Endometrial microvascular endothelial cells (primary cell): ENCODE data around the gene HSBP1L1. TPM values are rescaled to one million over a fixed set of nuclear protein-coding genes. Genes with fewer than 3 reads are reported as not detected.

Source experiments
- in situ Hi-C: cut with HindIII; loops from 2 replicates; pipeline ENCODE4 v1.10.0; 2017; ENCODE audit warnings: low sequenced_read_pairs, low pct_unique_long_range_greater_than_20kb; ENCODE audit errors: inconsistent ontology term
- total RNA-seq: library from RNA; depleted of rRNA; stranded (reverse); fragments of >200 nt; gene quantifications from one replicate; pipeline ENCODE4 v1.2.3, GENCODE V29; 2015; ENCODE audit errors: inconsistent ontology term

The HSBP1L1 gene
- total RNA-seq, 1 donor from 2014 or later: 1.2 TPM

DNA sequence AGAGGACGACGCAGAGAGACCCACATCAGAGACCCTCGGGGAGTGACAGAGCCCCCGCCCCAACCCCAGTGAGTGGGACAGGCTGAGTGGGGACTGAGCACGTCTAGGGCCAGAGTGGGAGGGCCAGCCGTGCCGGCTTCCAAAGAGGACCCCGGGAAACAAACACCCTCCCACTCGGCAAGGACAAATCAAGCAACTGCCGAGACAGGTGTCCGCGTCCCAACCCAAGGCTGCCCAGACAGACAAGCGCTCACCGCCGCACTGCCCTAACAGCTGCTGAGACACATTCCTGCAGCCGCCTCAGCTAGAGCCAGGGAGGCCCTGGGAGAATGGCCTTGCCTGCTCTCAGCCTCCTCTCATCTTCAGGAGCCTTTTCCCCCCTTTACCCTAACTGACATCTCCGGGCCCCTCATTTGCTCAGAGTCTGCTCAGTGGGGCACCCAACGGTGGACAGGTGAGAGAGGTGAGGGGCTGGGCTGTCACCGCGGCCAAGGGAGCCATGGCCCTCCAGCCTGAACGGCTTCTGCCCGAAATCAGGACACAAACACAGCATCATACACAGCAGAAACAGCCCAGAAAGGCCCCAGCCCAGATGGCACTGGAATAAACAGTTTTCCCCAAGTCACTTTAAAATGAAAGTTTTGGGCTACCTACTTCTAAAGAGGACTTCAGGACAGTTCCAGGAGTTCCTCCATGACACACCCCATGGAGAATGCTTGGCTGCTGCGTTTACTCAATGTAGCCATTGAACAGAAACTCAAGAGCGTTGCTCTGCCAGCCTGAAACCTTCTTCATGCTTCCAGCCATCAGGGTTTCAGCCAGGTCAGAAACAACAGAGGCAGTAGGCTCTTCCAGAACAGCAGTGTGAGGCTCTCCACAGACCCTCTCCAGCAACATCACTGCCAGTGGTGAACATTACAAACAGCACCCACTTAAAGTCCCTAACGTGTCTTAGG is 36.6 kb upstream of the HSBP1L1 start:
- in situ Hi-C loops: no loop called here

DNA sequence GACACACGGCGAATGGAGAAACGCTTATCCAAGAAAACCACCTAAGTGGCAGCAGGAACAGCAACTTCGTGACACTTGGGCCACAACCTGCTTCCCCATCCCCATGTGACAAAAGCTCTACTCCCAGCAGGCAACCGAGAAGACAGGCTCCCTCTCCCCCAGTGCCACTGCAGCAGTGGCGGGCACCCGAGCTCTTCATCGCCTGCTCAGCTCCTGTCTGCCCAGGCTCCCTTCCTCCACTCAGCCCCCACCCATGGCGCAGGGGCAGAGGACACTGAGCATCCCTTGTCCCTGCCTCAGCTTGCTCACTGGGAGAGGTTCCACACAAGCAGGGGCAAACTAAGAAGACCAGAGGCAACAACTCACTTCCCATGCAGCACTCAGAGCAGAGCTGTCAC is 35.9 kb upstream of the HSBP1L1 start:
- in situ Hi-C loops: no loop called here

DNA sequence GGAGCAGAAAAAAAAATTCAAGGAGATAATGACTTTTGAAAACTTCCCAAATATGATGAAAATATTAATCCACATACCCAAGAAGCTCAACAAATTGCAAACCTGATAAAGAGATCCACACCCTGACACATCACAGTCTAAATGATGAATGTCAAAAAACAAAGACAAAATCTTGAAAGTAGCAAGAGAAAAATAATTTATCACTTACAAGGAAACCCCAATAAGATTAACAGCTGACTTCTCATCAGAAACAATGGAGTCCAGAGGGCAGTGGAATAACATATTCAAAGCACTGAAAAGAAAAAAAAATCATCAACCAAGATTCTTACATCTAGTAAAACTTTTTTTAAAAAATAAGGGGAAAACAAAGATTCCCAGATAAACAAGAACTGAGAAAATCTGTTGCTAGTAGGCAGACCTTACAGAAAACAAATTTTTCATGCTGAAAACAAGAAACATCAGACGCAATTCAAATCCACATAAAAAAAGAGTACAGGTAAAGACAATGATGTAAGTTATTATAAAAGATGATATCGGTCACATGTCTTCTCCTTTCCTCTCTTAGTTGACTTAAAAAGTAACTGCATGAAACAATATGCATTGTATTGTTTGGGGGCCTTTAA is 34.3 kb upstream of the HSBP1L1 start:
- in situ Hi-C loops: no loop called here

DNA sequence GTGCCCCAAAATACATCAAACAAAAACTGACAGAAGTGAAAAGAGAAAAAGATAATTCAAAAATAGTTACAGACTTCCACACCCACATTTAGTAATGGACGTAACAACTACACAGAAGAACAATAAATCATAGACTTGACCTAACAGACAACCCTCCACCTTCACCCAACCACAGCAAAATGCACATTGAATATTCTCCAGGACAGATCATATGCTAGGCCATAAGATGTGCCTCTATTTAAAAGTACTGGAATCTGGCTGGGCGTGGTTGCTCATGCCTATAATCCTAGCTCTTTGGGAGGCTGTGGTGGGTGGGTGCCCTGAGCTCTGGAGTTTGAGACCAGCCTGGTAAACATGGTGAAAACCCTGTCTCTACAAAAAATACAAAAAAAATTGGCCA is 33.0 kb upstream of the HSBP1L1 start:
- in situ Hi-C loops: no loop called here

DNA sequence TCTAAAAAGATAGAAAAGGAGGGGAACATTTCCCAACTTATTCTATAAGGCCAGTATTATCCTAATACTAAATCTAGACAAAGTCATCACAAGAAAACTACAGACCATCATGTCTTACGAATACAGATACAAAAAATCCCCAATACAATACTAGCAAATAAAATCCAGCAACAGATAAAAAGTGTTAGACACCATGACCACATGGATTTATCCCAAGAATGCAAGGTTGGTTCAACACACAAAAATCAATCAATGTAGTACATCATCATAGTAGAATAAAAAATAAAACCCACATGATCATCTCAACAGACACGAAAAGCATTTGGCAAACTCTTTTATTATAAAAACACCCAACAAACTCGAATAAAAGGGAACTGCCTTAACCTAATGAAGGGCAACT is 31.5 kb upstream of the HSBP1L1 start:
- in situ Hi-C loops: no loop called here

DNA sequence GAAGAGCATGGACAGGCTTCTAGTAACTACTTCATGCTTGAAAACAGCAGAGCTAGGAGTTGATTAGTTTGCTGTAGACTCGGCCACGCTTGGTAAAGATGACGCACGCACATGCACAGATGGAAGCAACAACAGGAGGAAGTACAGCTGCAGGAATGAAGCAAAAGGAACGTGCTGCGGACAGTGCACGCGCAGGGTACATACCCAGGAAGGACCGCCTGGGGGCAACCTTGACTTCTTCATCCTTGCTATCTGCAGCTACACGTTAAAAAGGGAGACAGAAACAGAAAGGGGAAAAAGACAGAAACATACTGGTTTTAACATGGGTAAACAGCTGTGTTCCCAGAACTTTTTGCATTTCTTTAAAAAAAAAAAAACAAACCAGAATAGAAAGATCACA is 30.7 kb upstream of the HSBP1L1 start:
- in situ Hi-C loops: no loop called here

DNA sequence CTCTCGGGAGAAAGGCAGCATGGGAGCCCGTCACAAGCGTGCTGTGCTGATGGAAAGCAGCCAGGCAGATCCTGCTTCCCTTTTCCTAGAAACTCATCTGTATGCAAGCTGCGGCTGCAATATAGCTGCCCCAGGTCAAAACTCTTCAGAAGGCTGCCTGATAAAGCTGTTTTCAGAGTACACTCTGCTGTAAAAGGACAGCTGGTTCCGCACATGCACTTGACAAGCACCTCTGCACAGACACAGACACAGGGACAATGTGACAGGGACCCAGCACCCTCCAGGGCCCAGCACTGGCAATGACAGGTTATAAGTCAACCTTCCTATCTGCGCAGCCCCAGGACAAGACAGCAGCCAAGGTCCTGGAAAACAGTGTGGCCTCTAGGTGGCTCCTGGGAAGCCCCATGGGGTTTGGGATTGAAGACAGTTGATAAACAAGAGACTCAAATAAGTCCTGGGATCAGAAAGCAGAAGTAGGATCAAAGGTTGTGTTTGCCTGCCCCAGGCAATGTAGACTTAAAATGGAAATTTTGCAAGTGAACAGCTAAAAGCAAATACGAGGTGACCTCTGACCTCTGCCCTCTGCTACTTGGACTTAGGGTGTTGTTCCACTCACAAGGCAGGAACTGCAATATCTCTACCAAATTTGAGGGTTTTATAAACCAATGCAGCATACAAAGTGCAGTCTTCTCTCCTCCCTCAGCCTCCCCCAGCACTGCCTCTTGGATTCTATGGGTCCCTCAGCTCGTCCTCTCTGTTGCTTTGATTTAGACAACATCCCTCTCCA is 29.9 kb upstream of the HSBP1L1 start:
- in situ Hi-C loops: no loop called here

DNA sequence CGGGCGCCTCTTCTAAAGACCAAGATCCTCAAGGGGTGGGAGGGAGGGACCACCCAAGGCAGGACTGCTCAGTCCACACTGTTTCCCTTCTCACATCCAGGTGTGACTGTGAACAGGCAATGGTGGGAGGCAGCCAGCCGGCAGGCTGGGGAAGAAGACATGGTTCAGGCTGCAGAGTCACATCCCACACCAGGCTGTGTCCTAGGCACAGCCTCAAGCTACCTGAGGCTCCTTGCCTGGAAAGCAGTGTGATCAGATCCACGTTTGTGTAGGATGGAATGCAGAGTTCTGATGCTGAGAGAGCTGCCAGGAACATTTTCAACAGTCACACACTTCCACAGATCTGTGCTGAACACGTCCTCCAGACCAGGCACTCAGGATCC is 29.4 kb upstream of the HSBP1L1 start:
- in situ Hi-C loops: no loop called here

DNA sequence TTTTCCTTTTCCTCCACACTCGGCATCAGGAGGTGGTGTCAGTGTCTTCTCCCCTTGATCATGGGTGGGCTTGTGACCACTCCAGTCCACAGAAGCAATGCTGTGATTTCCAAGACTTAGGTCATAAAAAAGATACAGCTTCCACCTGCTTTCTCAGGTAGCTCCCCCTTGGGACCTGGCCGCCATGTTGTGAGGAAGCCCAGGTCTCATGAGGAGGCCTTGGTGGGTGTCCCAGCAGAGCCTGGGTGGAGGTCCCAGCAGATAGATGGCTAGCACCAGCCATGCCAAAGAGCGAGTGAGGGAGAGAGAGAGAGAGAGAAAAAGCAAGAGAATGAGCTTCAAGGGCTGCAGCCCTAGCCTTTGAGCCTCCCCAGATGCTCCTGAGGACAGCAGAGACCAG is 28.9 kb upstream of the HSBP1L1 start:
- in situ Hi-C loops: no loop called here

DNA sequence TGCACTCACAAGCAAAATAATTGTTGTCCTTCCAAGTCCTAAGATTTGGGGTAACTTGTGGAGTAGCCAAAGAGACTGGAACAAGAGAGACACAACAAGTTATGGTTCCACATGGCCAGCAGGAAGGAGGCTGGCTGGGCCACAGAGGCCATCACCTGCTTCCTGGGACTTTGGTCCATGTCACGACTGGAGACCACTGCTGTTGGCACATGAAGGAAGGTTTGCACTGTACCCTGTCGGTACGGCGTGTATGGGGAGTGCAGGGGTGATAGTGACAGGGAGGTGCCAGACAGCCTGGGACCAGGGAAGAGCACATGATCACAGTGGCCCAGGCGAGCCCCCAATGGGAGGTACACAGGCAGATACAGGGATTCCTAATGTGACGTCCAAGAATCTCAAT is 28.5 kb upstream of the HSBP1L1 start:
- in situ Hi-C loops: no loop called here

DNA sequence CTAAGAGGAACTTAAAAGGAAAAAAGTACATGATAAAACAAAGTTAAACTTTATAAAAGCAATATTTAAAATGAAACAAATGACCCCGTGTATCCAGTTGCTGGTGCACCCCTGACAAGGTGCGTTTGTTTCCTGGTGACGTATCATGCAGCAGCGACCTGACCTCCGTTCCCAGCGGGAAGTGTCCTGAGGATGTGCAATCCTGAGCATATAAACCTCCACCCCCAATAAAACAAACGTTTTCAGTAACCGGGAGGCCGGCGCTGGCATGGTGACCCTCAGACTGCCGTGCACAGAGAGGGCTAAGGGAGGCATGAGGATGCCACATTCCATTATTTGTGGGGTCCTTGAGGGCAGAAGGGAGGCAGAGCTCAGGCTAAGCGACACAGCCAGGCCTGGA is 27.8 kb upstream of the HSBP1L1 start:
- in situ Hi-C loops: no loop called here

DNA sequence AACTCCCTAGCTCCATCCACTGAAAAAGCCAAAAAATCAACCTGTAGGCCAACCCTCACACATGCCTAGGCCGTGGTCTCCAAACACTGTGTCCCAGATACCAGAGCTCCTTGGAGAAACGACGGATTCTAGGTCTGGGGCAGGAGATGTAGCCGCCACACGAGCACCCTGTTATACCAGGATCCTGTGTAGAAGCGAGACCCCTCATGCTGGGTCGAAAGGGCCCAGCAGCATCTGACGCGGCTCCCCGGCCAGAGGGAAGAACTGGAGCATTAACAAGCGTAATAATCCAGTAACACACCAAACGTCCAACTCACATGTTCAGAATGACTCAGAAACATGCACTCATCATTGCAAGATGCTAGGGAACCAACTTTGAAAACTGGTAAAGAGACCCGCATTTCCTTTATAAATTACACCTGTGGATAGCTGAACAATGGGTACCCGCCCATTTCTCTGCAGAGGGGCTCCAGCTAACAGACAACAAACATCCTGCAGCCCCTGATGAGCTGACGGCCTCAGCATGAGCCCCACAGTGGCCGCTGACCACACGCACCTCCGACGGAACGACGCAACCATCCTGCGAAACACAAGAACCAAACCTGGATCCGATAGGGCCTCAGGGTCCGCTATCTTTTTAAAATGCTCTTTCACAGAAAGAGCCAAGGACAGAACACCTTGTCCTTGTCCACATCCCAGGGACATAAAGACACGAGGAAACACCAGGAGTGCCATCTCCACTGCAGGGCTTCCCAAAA is 27.2 kb upstream of the HSBP1L1 start:
- in situ Hi-C loops: no loop called here

DNA sequence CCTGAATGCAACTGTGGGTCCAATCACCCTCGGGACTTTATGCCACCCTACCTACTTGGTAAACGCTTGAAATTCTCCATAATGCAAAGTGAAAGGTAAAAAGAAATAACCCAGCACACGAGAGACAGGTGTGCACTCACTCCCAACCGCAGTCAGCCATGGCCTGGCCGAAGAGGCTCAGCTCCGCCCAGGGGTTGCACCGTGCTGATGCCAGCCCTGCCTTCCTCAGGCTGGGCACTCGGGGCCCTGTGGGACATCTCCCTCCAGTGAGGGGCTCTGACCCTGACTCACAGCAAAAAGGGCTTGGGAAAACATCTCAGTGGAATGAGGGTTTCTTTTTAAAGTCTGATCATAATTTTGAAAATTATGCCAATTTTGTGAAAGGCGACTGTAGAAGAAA is 26.2 kb upstream of the HSBP1L1 start:
- in situ Hi-C loops: no loop called here

DNA sequence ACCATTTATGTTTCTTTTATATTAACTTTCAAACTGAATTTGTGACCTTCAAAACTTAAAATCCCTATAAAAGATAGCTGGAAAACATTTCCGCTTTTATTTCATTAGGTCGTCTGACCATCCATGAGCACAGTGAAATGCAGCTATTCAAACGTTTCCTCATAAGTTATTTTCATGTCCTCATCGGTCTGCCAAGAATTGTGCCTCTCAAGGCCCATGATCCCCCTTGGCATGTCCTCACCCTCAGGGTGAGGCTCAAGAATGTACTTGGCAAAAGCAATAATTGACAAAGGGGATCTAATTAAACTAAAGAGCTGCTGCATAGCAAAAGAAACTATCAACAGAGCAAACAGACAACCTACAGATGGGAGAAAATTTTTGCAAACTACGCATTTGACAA is 25.3 kb upstream of the HSBP1L1 start:
- in situ Hi-C loops: no loop called here

DNA sequence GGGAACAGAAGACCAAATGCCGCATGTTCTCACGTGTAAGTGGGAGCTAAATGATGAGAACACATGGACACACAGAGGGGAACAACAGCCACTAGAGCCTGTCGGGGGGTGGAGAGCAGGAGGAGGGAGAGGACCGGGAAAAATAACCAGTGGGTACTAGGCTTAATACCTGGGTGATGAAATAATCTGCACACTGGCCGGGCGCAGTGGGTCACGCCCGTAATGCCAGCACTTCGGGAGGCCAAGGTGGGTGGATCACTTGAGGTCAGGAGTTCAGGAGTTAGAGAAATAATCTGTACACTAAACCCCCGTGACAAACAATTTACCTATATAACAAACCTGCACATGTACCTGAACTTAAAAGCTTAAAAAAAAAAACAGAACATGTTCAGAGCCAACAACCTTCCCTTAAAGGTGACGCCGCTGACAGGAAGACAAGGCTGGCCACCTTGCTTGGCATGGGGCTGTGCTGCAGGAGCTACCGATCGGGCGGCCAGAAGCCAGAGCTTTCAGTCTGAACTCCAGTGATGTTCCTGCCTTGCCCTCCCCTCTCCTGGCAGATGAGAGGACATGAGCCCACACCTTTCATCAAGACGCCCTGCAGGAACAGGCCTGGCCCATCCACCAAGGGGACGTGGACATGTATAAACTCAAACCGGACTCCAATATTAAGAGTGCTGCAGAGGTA is 24.2 kb upstream of the HSBP1L1 start:
- in situ Hi-C loops: no loop called here

DNA sequence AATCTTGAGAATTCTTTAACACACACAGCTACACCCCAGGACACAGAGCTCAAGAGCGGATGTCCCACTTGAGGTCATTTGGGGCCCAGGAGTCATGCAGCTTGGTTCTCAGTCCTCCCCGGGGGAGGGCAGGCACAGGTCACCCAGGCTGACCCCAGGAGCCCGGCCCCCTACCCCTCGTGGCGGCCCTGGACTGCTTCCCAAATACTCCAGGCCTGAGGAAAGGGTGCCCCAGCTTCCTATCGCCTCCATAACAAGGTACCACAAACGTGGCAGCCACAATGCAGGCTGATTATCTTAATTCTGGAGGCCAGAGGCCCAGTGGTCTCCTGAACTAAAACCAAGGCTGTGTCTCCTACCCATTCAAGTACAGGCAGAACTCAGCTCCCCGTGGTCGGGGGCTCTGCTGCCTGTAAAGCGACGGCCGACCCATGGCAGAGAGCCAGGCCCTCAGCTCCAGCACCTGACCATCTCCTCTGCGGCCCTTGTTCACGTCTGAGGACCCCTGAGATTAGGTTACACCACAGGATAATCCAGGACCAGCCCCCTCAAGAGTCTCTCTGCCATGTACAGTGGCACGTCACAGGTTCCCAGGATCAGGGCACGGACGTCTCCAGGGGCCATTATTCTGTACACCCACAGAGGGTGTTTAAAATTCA is 23.5 kb upstream of the HSBP1L1 start:
- in situ Hi-C loops: no loop called here

DNA sequence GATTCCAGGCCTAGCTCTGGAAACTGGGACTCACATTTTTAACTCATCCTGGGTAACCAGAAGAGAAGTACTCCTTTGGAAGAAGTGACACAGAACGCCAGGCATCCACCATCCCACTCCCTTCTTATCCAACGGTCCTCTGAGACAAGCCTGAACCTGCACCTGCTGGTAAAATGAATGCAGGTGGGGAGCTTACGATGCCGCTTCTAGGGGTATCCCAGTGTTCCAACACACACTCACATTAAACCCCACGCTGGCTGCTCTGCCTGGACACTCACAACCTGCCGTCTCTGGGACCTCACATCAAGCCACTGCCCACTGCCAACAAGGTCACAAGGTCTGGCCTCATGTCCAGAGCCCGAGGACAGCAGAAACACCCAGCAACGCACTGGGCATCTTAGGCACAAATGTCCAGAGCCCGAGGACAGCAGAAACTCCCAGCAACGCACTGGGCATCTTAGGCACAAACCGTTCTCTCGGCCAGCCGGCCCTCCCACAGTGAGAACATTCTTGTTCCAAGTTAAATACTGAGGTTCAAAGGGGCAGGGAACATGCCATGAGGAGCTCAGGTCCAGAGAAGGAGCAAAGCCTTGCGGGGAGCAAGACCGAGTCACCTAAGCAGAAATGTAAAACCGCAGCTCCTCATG is 22.8 kb upstream of the HSBP1L1 start:
- in situ Hi-C loops: no loop called here

DNA sequence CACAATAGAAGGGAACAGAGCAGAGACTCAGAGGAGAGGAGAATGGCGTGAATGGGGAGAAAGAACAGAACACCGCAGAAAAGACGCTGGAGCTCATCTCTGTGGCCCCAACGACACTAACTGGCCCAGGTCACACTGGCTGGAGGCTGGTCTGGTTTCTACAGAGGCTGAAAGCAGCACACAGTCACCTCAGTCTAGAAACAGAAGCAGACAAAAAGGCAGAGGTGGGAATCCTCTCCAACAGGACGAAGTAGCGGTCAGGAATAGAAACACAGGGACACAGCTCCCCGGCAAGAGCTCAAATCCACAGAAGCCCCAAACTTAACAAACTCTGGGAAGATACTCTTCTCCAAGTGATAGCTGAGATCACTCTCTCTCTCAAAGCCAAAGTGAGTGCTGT is 22.2 kb upstream of the HSBP1L1 start:
- in situ Hi-C loops: no loop called here
